Subcutaneous adipose tissue (tissue), 4 donors: Measurements from ENCODE around the gene TBC1D7. TPM values are rescaled to one million over a fixed set of nuclear protein-coding genes. Genes with fewer than 3 reads are reported as not detected.

Source experiments
- CTCF ChIP-seq: fragments of 450-650 bp; IDR thresholded peaks from one replicate; pipeline ENCODE4 v1.5.1; 2016; ENCODE audit warnings: low read depth, mild to moderate bottlenecking, control low read depth, antibody characterized with exemption, moderate library complexity
- total RNA-seq, 4 donors: library from RNA; depleted of rRNA; stranded (reverse); fragments of >200 nt; gene quantifications; one replicate each; pipeline ENCODE4 v1.1.0, GENCODE V29; 2016

Gene TBC1D7
- total RNA-seq, 4 donors from 2014 or later, result 8.6 to 19.0 (median 9.7) TPM

GRCh38 chr6:13355999-13356785 is 27.9 kb upstream of the TBC1D7 start:
- TF ChIP-seq CTCF, result no peak

- no peak for TF ChIP-seq CTCF
Measured at GRCh38 chr6:13355043-13355945, 27.0 kb upstream of the TBC1D7 start.

- TF ChIP-seq CTCF, result no peak
Measured at GRCh38 chr6:13354331-13355042, 26.1 kb upstream of the TBC1D7 start.

- TF ChIP-seq CTCF, result no peak
Measured at GRCh38 chr6:13352165-13352564, 23.8 kb upstream of the TBC1D7 start.

- no peak for TF ChIP-seq CTCF
Measured at GRCh38 chr6:13351271-13351670, 22.9 kb upstream of the TBC1D7 start.

GRCh38 chr6:13349811-13350506 is 21.6 kb upstream of the TBC1D7 start:
- no peak for TF ChIP-seq CTCF
